Measurements from ENCODE around the gene TRIM47.

DNA sequence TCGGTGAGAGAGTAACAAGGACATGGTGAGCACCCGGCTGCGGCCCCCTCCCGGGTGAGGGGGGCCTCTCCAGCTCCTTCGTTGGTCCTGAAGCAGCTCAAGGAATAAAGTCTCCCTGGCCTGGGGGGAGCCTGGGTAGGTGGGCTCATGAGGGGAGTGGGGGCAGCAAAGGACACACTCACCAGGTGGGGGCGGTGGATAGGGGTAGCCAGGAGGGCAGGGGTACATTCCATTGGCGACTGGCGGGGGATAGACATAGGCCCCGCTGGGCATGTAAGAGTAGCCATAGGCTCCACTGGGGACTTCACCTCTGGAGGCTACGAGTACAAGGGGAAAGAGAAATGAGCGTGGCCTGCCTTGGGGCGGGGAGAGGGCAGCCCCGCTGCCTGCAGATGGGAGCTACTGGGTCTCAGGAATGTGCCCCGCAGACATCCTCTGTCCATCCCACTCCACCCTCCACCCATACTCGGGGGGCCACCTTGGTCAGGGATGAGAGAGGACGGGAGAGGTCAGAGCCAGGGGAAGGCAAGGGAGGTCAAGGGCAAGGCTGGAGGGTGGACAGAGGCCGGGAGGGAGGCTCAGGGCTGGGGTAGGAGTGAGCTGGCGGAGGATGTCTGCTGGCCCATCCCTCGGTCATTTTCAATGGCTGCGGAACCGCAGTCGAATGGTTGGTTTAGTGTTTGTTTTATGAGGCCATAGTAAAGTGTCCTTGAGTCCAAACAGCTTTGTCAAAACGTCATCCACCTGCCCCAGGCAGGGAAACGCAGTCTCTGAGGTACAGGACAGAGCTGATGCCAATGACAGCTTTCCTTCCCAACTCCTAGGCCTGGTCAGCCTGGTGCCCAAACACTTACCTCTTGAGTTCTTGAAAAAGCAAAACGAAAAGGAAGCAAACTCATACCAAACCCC is 30.5 kb downstream of the TRIM47 start:
- TF ChIP-seq, protein P1, sequence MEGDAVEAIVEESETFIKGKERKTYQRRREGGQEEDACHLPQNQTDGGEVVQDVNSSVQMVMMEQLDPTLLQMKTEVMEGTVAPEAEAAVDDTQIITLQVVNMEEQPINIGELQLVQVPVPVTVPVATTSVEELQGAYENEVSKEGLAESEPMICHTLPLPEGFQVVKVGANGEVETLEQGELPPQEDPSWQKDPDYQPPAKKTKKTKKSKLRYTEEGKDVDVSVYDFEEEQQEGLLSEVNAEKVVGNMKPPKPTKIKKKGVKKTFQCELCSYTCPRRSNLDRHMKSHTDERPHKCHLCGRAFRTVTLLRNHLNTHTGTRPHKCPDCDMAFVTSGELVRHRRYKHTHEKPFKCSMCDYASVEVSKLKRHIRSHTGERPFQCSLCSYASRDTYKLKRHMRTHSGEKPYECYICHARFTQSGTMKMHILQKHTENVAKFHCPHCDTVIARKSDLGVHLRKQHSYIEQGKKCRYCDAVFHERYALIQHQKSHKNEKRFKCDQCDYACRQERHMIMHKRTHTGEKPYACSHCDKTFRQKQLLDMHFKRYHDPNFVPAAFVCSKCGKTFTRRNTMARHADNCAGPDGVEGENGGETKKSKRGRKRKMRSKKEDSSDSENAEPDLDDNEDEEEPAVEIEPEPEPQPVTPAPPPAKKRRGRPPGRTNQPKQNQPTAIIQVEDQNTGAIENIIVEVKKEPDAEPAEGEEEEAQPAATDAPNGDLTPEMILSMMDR (IDR thresholded peaks at IDR 0.05; ENCODE audit: low read depth, low read length, missing input control) = no peak
- TF ChIP-seq RAD21 (IDR thresholded peaks at IDR 0.05) (no peak), RXRA (IDR thresholded peaks at IDR 0.05) (no peak), JUND (IDR thresholded peaks at IDR 0.05) (no peak)
- TF ChIP-seq, protein P2, sequence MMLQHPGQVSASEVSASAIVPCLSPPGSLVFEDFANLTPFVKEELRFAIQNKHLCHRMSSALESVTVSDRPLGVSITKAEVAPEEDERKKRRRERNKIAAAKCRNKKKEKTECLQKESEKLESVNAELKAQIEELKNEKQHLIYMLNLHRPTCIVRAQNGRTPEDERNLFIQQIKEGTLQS (IDR thresholded peaks at IDR 0.05) = no peak
